ENCODE results near the gene CGB3. TPM values are rescaled to one million over a fixed set of nuclear protein-coding genes. Genes with fewer than 3 reads are reported as not detected.
A peak's percentile ranks its signal among the peaks of the same experiment; 100 is the strongest.

The CGB3 gene
- total and polyA plus RNA-seq, 2 donors from 2014 or later: not detected

DNA sequence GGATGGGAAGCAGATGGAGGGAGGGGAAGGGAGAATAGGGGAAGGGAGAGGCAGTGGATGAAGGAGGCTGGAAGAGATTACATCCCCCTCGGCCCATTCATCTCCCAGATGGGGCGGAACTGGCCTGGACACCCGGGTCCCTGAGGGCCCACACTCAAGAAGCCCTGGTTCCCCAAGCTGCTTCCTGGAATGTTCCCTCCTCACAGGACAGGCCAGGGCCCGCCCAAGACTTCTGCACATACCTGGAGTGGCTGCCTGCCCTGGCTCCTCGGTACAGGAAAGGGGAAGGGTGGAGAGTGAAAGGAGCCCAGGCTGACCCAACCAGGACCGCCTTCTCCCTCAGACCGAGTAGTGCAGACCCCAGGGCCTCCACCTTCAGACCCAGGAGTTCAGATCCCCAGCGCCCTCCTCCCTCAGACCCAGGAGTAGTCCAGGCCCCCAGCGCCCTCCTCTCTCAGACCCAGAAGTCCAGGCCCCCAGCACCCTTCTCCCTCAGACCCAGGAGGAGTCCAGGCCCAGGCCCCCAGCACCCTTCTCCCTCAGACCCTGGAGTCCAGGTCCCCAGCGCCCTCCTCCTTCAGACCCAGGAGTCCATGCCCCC, 40.0 kb upstream of the CGB3 start:
- H3K27me3 ChIP-seq (ENCODE audit: control insufficient read depth, insufficient read depth, low read length): peaks cover 2% of the 10 kb centered on the region
- FAIRE-seq (no peak), DNase-seq (no peak)
- TF ChIP-seq CTCF (IDR thresholded peaks at IDR 0.05; ENCODE audit: borderline replicate concordance, extremely low read depth, insufficient read depth): no peak
- intact Hi-C loops (cut with DNase I): no loop called here
- no peak overlapping the region for H3K4me3 ChIP-seq (ENCODE audit: low read length in 3 of 3)
- no peaks in the 10 kb centered on the region for H3K9me3 ChIP-seq (ENCODE audit: control insufficient read depth in 2 of 3, insufficient read depth in 1 of 3, low read length in 3 of 3)
- no peaks in the 10 kb centered on the region for H3K4me1 ChIP-seq (ENCODE audit: control insufficient read depth in 2 of 3, insufficient read depth in 2 of 3, low read depth in 1 of 3, low read length in 3 of 3)
- no peaks in the 10 kb centered on the region for H3K36me3 ChIP-seq (ENCODE audit: control insufficient read depth in 2 of 3, insufficient read depth in 3 of 3, low read length in 3 of 3)
- H3K27ac ChIP-seq (ENCODE audit: low read depth in 2 of 2, low read length in 2 of 2): no peak overlapping the region
- H3K9ac ChIP-seq (ENCODE audit: low read length in 3 of 3): no peak overlapping the region

- peaks cover 0 to 4% (median 0%) of the 10 kb centered on the region in 3 donors for H3K4me1 ChIP-seq (ENCODE audit: control insufficient read depth in 2 of 3, insufficient read depth in 2 of 3, low read depth in 1 of 3, low read length in 3 of 3)
- H3K27me3 ChIP-seq (ENCODE audit: control insufficient read depth, insufficient read depth, low read length): peaks cover 6% of the 10 kb centered on the region
- H3K27ac ChIP-seq (ENCODE audit: low read depth in 2 of 2, low read length in 2 of 2): no peak overlapping the region
- no peaks in the 10 kb centered on the region for H3K36me3 ChIP-seq (ENCODE audit: control insufficient read depth in 2 of 3, insufficient read depth in 3 of 3, low read length in 3 of 3)
- no peak overlapping the region for H3K4me3 ChIP-seq (ENCODE audit: low read length in 3 of 3)
- TF ChIP-seq CTCF (IDR thresholded peaks at IDR 0.05; ENCODE audit: borderline replicate concordance, extremely low read depth, insufficient read depth): no peak
- no peak overlapping the region for H3K9ac ChIP-seq (ENCODE audit: low read length in 3 of 3)
- intact Hi-C loops (cut with DNase I): no loop called here
- no peaks in the 10 kb centered on the region for H3K9me3 ChIP-seq (ENCODE audit: control insufficient read depth in 2 of 3, insufficient read depth in 1 of 3, low read length in 3 of 3)
- no peak for FAIRE-seq
- no peak for DNase-seq
These were observed 37.3 kb upstream of the CGB3 start for GRCh38 chr19:49061445-49061844.

- FAIRE-seq: no peak
- intact Hi-C loops (cut with DNase I): no loop called here
- H3K27ac ChIP-seq (ENCODE audit: low read depth in 2 of 2, low read length in 2 of 2): no peak overlapping the region
- H3K4me1 ChIP-seq (ENCODE audit: control insufficient read depth in 2 of 3, insufficient read depth in 2 of 3, low read depth in 1 of 3, low read length in 3 of 3): peaks cover 0 to 4% (median 0%) of the 10 kb centered on the region in 3 donors
- no peak overlapping the region for H3K4me3 ChIP-seq (ENCODE audit: low read length in 3 of 3)
- DNase-seq: no peak
- H3K36me3 ChIP-seq (ENCODE audit: control insufficient read depth in 2 of 3, insufficient read depth in 3 of 3, low read length in 3 of 3): no peaks in the 10 kb centered on the region
- no peak for TF ChIP-seq CTCF (IDR thresholded peaks at IDR 0.05; ENCODE audit: borderline replicate concordance, extremely low read depth, insufficient read depth)
- peaks cover 5% of the 10 kb centered on the region for H3K27me3 ChIP-seq (ENCODE audit: control insufficient read depth, insufficient read depth, low read length)
- no peaks in the 10 kb centered on the region for H3K9me3 ChIP-seq (ENCODE audit: control insufficient read depth in 2 of 3, insufficient read depth in 1 of 3, low read length in 3 of 3)
- no peak overlapping the region for H3K9ac ChIP-seq (ENCODE audit: low read length in 3 of 3)
These were observed 36.9 kb upstream of the CGB3 start for GRCh38 chr19:49061000-49061399.

DNA sequence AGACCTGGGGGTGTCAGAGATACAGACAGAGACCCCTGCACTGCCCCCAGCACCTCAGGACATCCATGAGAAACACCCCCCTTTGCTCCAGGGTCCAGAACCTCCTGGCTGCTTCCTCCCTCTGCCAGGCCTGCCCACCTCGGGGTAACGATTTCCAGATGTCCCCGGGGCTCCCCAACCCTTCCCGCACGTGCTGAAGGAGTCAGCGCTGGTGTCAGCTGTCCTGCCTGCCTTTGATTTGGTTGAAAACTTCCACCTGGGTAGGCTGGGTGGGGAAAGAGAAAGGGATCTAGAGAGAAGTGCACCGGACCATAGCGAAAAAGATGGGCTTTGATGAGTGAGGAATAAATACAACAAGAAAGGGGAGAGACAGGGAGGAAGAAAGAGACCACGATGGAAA, 34.9 kb upstream of the CGB3 start:
- no peak for TF ChIP-seq CTCF (IDR thresholded peaks at IDR 0.05; ENCODE audit: borderline replicate concordance, extremely low read depth, insufficient read depth)
- H3K9ac ChIP-seq (ENCODE audit: low read length in 3 of 3): no peak overlapping the region
- FAIRE-seq (no peak), DNase-seq (peak in 2 of 5 donors; percentile 64 to 66)
- intact Hi-C loops (cut with DNase I): no loop called here
- no peak overlapping the region for H3K4me3 ChIP-seq (ENCODE audit: low read length in 3 of 3)
- peaks cover 0 to 4% (median 0%) of the 10 kb centered on the region in 3 donors for H3K4me1 ChIP-seq (ENCODE audit: control insufficient read depth in 2 of 3, insufficient read depth in 2 of 3, low read depth in 1 of 3, low read length in 3 of 3)
- no peak overlapping the region for H3K27ac ChIP-seq (ENCODE audit: low read depth in 2 of 2, low read length in 2 of 2)
- H3K27me3 ChIP-seq (ENCODE audit: control insufficient read depth, insufficient read depth, low read length): peaks cover 5% of the 10 kb centered on the region
- no peaks in the 10 kb centered on the region for H3K9me3 ChIP-seq (ENCODE audit: control insufficient read depth in 2 of 3, insufficient read depth in 1 of 3, low read length in 3 of 3)
- no peaks in the 10 kb centered on the region for H3K36me3 ChIP-seq (ENCODE audit: control insufficient read depth in 2 of 3, insufficient read depth in 3 of 3, low read length in 3 of 3)
